Tibial artery (tissue), 4 donors: ENCODE data around the gene BMP10.

Experiments
- DNase-seq, 2 donors: peaks; one replicate each; pipeline ENCODE4 v3.0.0-alpha.2; 2019
- H3K27ac ChIP-seq, 2 donors: fragments of 200-600 bp; sonication (generic) in 1 of 2; 1 replicate in 1 of 2; 2 replicates in 1 of 2; pipeline ENCODE4 v1.5.1; 2018 to 2019; ENCODE audit warnings: mild to moderate bottlenecking in 1 of 2
- H3K27me3 ChIP-seq, 2 donors: fragments of 200-600 bp; sonication (generic) in 1 of 2; one replicate each; pipeline versions ENCODE4 v1.5.1 to v1.6.0; 2016 to 2019
- H3K36me3 ChIP-seq, 3 donors: fragments of 200-600 bp; sonication (generic) in 2 of 3; one replicate each; pipeline ENCODE4 v1.5.1; 2016 to 2019; ENCODE audit warnings: mild to moderate bottlenecking in 2 of 3
- H3K4me1 ChIP-seq, 4 donors: fragments of 200-600 bp; sonication (generic) in 2 of 4; 1 replicate in 3 of 4; 2 replicates in 1 of 4; pipeline ENCODE4 v1.5.1; 2016 to 2019
- H3K4me3 ChIP-seq, 2 donors: fragments of 200-600 bp; sonication (generic) in 1 of 2; 1 replicate in 1 of 2; 2 replicates in 1 of 2; pipeline ENCODE4 v1.5.1; 2018 to 2019; ENCODE audit warnings: mild to moderate bottlenecking in 2 of 2
- H3K9me3 ChIP-seq, 3 donors: fragments of 200-600 bp; sonication (generic) in 1 of 3; one replicate each; pipeline ENCODE4 v1.5.1; 2016 to 2019
- intact Hi-C: fragments of 100-400 bp; cut with DNase I; formaldehyde crosslinking; loops from one replicate; pipeline ENCODE4 v1.15.0; 2023; ENCODE audit warnings: low total_unique reads
- TF ChIP-seq, protein P1 (sequence below), 2 experiments: fragments of 200-600 bp in 1 of 2; fragments of 450-650 bp in 1 of 2; IDR thresholded peaks; one replicate each; pipeline ENCODE4 v1.5.1; 2017 to 2019; ENCODE audit warnings: antibody characterized with exemption in 2 of 2, mild to moderate bottlenecking in 1 of 2, moderate library complexity in 1 of 2

The BMP10 gene

DNA sequence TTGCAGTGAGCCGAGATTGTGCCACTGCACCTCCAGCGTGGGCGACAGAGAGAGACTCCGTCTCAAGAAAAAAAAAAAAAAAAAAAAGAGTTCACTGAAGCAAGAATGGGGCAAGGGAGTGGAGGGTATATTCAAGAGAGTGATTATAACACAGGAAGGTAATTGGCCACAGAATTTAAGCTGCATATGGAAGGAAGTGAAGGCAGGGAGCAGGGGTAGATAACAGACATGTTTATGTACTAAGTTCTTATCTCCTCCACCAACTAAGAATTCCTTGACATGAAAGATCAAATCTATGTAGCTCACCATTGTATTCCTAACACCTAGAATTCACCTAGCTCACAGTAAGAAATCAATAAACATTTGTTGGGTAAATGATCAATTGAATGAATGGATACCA, 44.2 kb upstream of the BMP10 start:
- Histone ChIP-seq H3K9me3 (no peaks in the 10 kb centered on the region), H3K4me3 (no peak overlapping the region), H3K36me3 (no peaks in the 10 kb centered on the region), H3K27ac (no peak overlapping the region), H3K4me1 (peaks cover 0 to 6% (median 0%) of the 10 kb centered on the region in 4 donors), H3K27me3 (no peaks in the 10 kb centered on the region)
- intact Hi-C loops = no loop called here
- no peak for DNase-seq
- TF ChIP-seq, protein P1, sequence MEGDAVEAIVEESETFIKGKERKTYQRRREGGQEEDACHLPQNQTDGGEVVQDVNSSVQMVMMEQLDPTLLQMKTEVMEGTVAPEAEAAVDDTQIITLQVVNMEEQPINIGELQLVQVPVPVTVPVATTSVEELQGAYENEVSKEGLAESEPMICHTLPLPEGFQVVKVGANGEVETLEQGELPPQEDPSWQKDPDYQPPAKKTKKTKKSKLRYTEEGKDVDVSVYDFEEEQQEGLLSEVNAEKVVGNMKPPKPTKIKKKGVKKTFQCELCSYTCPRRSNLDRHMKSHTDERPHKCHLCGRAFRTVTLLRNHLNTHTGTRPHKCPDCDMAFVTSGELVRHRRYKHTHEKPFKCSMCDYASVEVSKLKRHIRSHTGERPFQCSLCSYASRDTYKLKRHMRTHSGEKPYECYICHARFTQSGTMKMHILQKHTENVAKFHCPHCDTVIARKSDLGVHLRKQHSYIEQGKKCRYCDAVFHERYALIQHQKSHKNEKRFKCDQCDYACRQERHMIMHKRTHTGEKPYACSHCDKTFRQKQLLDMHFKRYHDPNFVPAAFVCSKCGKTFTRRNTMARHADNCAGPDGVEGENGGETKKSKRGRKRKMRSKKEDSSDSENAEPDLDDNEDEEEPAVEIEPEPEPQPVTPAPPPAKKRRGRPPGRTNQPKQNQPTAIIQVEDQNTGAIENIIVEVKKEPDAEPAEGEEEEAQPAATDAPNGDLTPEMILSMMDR (IDR thresholded peaks at IDR 0.05) = no peak

DNA sequence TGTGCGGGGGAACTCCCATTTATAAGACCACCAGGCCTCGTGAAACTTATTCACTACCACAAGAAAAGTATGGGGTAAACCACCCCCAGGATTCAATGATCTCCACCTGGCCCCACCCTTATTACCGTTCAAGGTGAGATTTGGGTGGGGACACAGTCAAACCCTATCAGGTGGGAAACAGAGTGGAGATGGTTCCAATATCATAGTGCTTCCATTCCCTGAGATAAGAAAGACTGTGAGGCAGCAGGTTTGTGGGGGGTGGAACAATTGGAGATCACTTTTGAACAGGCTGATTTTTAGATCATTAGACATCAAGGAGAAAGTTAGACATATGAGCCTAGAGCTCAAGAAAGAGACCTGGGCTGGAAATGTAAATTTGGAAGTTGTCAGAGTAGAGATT, 42.2 kb upstream of the BMP10 start:
- no peaks in the 10 kb centered on the region for H3K9me3 ChIP-seq
- TF ChIP-seq, protein P1 (IDR thresholded peaks at IDR 0.05) = no peak
- H3K36me3 ChIP-seq = no peaks in the 10 kb centered on the region
- peaks cover 0 to 18% (median 12%) of the 10 kb centered on the region in 4 donors for H3K4me1 ChIP-seq
- no peak for DNase-seq
- H3K27me3 ChIP-seq = no peaks in the 10 kb centered on the region
- H3K4me3 ChIP-seq = no peak overlapping the region
- H3K27ac ChIP-seq = no peak overlapping the region
- intact Hi-C loops = loop anchor here (5.0 kb wide), 1 partner anchor 161 kb away; no protein-coding TSS in a partner anchor

DNA sequence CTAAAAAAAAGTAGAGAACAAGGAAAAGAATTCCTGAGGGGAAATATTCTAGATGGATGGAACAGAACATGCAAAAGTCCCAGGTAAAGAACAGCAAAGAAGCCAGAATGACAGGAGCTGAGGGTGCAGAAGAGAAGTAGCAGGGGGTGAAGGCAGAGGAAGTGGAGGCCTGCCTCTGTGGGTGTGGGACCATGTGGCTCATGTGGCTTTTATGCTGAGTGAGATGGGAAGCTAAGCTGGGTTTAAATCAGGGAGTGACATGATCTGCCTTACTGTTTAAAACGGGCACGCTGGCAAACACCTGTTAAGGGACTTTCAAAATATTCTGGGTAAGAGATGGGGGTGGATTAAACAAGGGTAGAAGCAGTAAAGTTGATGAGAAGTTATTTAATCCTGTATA, 41.5 kb upstream of the BMP10 start:
- no peak for DNase-seq
- Histone ChIP-seq H3K9me3 (no peaks in the 10 kb centered on the region), H3K36me3 (no peaks in the 10 kb centered on the region), H3K27me3 (no peaks in the 10 kb centered on the region), H3K4me1 (peaks cover 0 to 22% (median 14%) of the 10 kb centered on the region in 4 donors), H3K4me3 (no peak overlapping the region), H3K27ac (no peak overlapping the region)
- TF ChIP-seq, protein P1 (IDR thresholded peaks at IDR 0.05) = no peak
- intact Hi-C loops = loop anchor here (5.0 kb wide), 1 partner anchor 160 kb away; no protein-coding TSS in a partner anchor

DNA sequence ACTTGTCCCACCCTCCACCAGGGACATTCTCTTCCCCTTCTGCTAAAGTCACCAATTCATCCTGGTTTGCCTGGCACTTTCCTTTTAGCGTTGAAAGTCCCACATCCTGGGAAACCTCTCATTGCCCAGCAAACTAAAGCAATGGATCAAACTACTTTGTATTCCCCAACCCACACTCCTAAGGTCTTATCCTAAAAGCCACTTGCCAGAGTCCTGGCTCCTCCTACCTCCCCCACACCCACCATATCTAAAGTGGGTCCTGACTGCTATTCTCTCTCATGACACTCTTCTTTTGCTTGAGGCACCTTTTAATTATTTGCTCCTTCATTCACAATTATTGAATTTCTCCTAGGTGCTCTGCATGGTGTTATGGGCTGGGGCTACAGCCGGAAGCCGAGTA, 40.9 kb upstream of the BMP10 start:
- TF ChIP-seq, protein P1 (IDR thresholded peaks at IDR 0.05) = no peak
- intact Hi-C loops = loop anchor here (5.0 kb wide), 1 partner anchor 160 kb away; no protein-coding TSS in a partner anchor
- H3K4me1 ChIP-seq = peaks cover 0 to 22% (median 14%) of the 10 kb centered on the region in 4 donors
- DNase-seq = no peak
- H3K36me3 ChIP-seq = no peaks in the 10 kb centered on the region
- H3K27me3 ChIP-seq = no peaks in the 10 kb centered on the region
- no peaks in the 10 kb centered on the region for H3K9me3 ChIP-seq
- no peak overlapping the region for H3K27ac ChIP-seq
- no peak overlapping the region for H3K4me3 ChIP-seq

DNA sequence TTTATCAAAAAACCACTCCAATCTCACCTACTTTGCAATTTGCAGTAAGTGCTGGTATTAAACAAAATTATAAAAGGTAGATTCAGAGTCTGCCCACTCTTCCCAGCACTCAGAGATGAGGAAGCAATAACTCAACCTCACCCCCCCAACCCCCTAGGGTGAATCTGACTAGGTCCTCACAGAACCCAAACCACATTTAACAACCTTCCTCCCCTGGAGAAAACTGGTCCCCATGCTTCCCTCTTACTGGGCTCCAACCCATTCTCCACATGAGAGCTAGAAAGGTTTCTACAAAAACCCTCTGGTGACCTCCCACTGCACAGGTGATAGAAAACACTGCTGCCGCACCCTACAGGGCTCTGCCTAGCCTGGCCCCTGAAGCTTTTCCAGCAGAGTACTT, 40.5 kb upstream of the BMP10 start:
- intact Hi-C loops = loop anchor here (5.0 kb wide), 1 partner anchor 159 kb away; no protein-coding TSS in a partner anchor
- H3K36me3 ChIP-seq = no peaks in the 10 kb centered on the region
- no peak overlapping the region for H3K27ac ChIP-seq
- H3K4me3 ChIP-seq = no peak overlapping the region
- no peak for DNase-seq
- peaks cover 0 to 22% (median 14%) of the 10 kb centered on the region in 4 donors for H3K4me1 ChIP-seq
- H3K9me3 ChIP-seq = no peaks in the 10 kb centered on the region
- H3K27me3 ChIP-seq = no peaks in the 10 kb centered on the region
- TF ChIP-seq, protein P1 (IDR thresholded peaks at IDR 0.05) = no peak

DNA sequence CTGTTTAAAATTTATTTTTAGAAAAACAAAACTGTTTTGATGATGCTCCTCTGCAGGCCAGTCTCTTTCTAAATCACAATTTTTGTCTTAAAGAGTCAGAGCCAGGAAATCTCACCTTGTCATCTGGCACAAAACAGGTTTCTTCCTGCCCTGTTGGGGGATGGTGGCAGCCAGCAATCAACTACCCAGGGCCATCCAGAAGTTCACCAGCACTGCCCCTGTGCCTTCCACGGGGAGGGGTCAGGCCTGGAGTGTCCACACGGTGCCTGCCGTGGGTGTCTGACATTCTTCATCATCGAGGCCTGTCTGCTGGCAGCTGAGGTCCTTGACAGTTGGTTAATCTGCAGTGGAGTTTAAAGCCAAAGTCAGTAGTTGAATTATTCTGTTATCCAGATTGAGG, 40.0 kb upstream of the BMP10 start:
- TF ChIP-seq, protein P1 (IDR thresholded peaks at IDR 0.05) = no peak
- Histone ChIP-seq H3K4me3 (no peak overlapping the region), H3K27me3 (no peaks in the 10 kb centered on the region), H3K9me3 (no peaks in the 10 kb centered on the region), H3K4me1 (peaks cover 0 to 20% (median 14%) of the 10 kb centered on the region in 4 donors), H3K36me3 (no peaks in the 10 kb centered on the region), H3K27ac (no peak overlapping the region)
- DNase-seq = no peak
- intact Hi-C loops = loop anchor here (5.0 kb wide), 1 partner anchor 159 kb away; no protein-coding TSS in a partner anchor
